ENCODE data around the gene PLPPR5. TPM values are rescaled to one million over a fixed set of nuclear protein-coding genes. Genes with fewer than 3 reads are reported as not detected.

PLPPR5 gene
- total RNA-seq, 2 experiments from 2014 or later = not detected

GRCh38 chr1:98924977-98925376 lies 79.7 kb downstream of the PLPPR5 start:
- CTCF ChIA-PET = no interaction called here
- H3K27ac Mint-ChIP-seq = no peak overlapping the region

GRCh38 chr1:98923667-98924066 lies 81.0 kb downstream of the PLPPR5 start:
- H3K36me3 Mint-ChIP-seq (ENCODE audit: low read depth) = no peaks in the 10 kb centered on the region
- no peak overlapping the region for H3K27ac Mint-ChIP-seq
- H3K27me3 Mint-ChIP-seq = no peaks in the 10 kb centered on the region

More at GRCh38 chr1:98924977-98925376, 79.7 kb downstream of the PLPPR5 start:
- no peak for ATAC-seq (ENCODE audit: poor library complexity)
- DNase-seq = no peak
- H3K36me3 Mint-ChIP-seq (ENCODE audit: low read depth) = no peaks in the 10 kb centered on the region
- TF ChIP-seq, protein P1, sequence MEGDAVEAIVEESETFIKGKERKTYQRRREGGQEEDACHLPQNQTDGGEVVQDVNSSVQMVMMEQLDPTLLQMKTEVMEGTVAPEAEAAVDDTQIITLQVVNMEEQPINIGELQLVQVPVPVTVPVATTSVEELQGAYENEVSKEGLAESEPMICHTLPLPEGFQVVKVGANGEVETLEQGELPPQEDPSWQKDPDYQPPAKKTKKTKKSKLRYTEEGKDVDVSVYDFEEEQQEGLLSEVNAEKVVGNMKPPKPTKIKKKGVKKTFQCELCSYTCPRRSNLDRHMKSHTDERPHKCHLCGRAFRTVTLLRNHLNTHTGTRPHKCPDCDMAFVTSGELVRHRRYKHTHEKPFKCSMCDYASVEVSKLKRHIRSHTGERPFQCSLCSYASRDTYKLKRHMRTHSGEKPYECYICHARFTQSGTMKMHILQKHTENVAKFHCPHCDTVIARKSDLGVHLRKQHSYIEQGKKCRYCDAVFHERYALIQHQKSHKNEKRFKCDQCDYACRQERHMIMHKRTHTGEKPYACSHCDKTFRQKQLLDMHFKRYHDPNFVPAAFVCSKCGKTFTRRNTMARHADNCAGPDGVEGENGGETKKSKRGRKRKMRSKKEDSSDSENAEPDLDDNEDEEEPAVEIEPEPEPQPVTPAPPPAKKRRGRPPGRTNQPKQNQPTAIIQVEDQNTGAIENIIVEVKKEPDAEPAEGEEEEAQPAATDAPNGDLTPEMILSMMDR (IDR thresholded peaks at IDR 0.05) = no peak
- POLR2A ChIA-PET = no interaction called here
- intact Hi-C loops (cut with DNase I, micrococcal nuclease) = no loop called here
- H3K4me1 ChIP-seq (ENCODE audit: insufficient read depth, low read length) = no peaks in the 10 kb centered on the region
- H3K9me3 ChIP-seq (ENCODE audit: control insufficient read depth in 1 of 2, insufficient read depth in 1 of 2, low read length in 2 of 2) = no peaks in the 10 kb centered on the region
- H3K9me3 Mint-ChIP-seq = no peaks in the 10 kb centered on the region
- no peaks in the 10 kb centered on the region for H3K4me1 Mint-ChIP-seq (ENCODE audit: low read depth)
- no peaks in the 10 kb centered on the region for H3K36me3 ChIP-seq (ENCODE audit: insufficient read depth, low read length)
- no peak overlapping the region for H3K4me3 Mint-ChIP-seq
- no peaks in the 10 kb centered on the region for H3K27me3 ChIP-seq (ENCODE audit: control insufficient read depth in 1 of 2, insufficient read depth in 2 of 2, low read length in 2 of 2)
- no peak overlapping the region for H3K4me3 ChIP-seq (ENCODE audit: low read length)
- H3K27me3 Mint-ChIP-seq = no peaks in the 10 kb centered on the region
- H3K27ac ChIP-seq (ENCODE audit: low read depth in 1 of 2, low read length in 2 of 2) = no peak overlapping the region

GRCh38 chr1:98921817-98922216 lies 82.8 kb downstream of the PLPPR5 start:
- Histone ChIP-seq H3K4me3 (ENCODE audit: low read length) (no peak overlapping the region), H3K9me3 (ENCODE audit: control insufficient read depth in 1 of 2, insufficient read depth in 1 of 2, low read length in 2 of 2) (no peaks in the 10 kb centered on the region), H3K27me3 (ENCODE audit: control insufficient read depth in 1 of 2, insufficient read depth in 2 of 2, low read length in 2 of 2) (no peaks in the 10 kb centered on the region), H3K36me3 (ENCODE audit: insufficient read depth, low read length) (no peaks in the 10 kb centered on the region), H3K27ac (ENCODE audit: low read depth in 1 of 2, low read length in 2 of 2) (no peak overlapping the region), H3K4me1 (ENCODE audit: insufficient read depth, low read length) (no peaks in the 10 kb centered on the region)
- H3K36me3 Mint-ChIP-seq (ENCODE audit: low read depth) = no peaks in the 10 kb centered on the region
- ATAC-seq (ENCODE audit: poor library complexity) (no peak), DNase-seq (no peak)
- H3K9me3 Mint-ChIP-seq = no peaks in the 10 kb centered on the region
- POLR2A ChIA-PET = no interaction called here
- CTCF ChIA-PET = no interaction called here
- TF ChIP-seq, protein P1 (IDR thresholded peaks at IDR 0.05) = no peak
- no peaks in the 10 kb centered on the region for H3K4me1 Mint-ChIP-seq (ENCODE audit: low read depth)
- no peak overlapping the region for H3K27ac Mint-ChIP-seq
- intact Hi-C loops (cut with DNase I, micrococcal nuclease) = no loop called here
- no peak overlapping the region for H3K4me3 Mint-ChIP-seq
- no peaks in the 10 kb centered on the region for H3K27me3 Mint-ChIP-seq

More at GRCh38 chr1:98923667-98924066, 81.0 kb downstream of the PLPPR5 start:
- Histone ChIP-seq H3K27me3 (ENCODE audit: control insufficient read depth in 1 of 2, insufficient read depth in 2 of 2, low read length in 2 of 2) (no peaks in the 10 kb centered on the region), H3K9me3 (ENCODE audit: control insufficient read depth in 1 of 2, insufficient read depth in 1 of 2, low read length in 2 of 2) (no peaks in the 10 kb centered on the region), H3K4me1 (ENCODE audit: insufficient read depth, low read length) (no peaks in the 10 kb centered on the region), H3K4me3 (ENCODE audit: low read length) (no peak overlapping the region), H3K27ac (ENCODE audit: low read depth in 1 of 2, low read length in 2 of 2) (no peak overlapping the region), H3K36me3 (ENCODE audit: insufficient read depth, low read length) (no peaks in the 10 kb centered on the region)
- Mint-ChIP-seq H3K4me3 (no peak overlapping the region), H3K4me1 (ENCODE audit: low read depth) (no peaks in the 10 kb centered on the region), H3K9me3 (no peaks in the 10 kb centered on the region)
- POLR2A ChIA-PET = no interaction called here
- DNase-seq = no peak
- intact Hi-C loops (cut with DNase I, micrococcal nuclease) = no loop called here
- TF ChIP-seq, protein P1 (IDR thresholded peaks at IDR 0.05) = no peak
- no peak for ATAC-seq (ENCODE audit: poor library complexity)
- CTCF ChIA-PET = interaction anchor here (0.8 kb wide), 1 partner anchor 9 kb away, joined by 3 read pairs; no protein-coding TSS in a partner anchor
